ENCODE results near the gene PRKCE. TPM values are rescaled to one million over a fixed set of nuclear protein-coding genes. Genes with fewer than 3 reads are reported as not detected.

PRKCE gene
- total and polyA plus RNA-seq, 2 donors (not counting 1 experiment from before 2014, with no cell fraction given), result 23.6 to 271 TPM

DNA sequence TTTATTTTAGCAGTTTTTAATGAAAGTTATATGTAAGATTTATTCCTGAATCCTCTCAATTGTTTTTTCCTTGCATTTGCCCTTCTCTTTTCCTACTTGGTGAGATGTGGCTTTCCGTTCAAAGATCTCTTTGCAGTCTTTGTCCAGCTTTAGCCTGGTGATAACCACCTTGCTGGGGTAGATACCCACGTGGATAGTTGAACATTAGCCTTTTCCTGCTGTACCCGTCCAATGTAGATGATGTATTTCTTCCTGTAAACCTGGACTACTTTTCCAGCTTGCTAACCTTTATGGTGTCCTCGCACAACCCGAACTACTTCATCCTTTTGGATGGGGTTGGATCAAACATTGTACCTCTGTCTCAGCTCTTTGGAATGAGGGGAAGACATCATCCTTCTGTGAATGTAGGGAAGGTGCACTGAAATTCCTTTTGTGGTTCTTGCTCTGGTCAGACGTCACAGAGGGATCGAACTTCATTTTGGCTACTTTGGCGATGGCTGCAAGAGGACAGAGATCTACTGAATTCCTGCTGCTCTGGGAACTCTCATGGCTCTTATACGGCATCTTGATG, 352.5 kb downstream of the PRKCE start:
- DNase-seq (no peak), ATAC-seq (ENCODE audit: low read depth) (no peak)
- Mint-ChIP-seq H3K27me3 (no peaks in the 10 kb centered on the region), H3K4me1 (no peaks in the 10 kb centered on the region), H3K4me3 (no peak overlapping the region), H3K27ac (no peak overlapping the region), H3K9me3 (ENCODE audit: insufficient read depth) (no peaks in the 10 kb centered on the region)
- Histone ChIP-seq H3K9me3 (ENCODE audit: control extremely low read depth in 1 of 3, control insufficient read depth in 2 of 3, insufficient read depth in 1 of 3, low read length in 2 of 3) (no peaks in the 10 kb centered on the region), H3K4me3 (ENCODE audit: control extremely low read depth in 1 of 5, extremely low read depth in 1 of 5, insufficient read depth in 1 of 5, low read depth in 2 of 5, low read length in 4 of 5) (no peak overlapping the region), H2AFZ (ENCODE audit: insufficient read depth, low read depth, low read length, poor library complexity, severe bottlenecking) (no peak overlapping the region), H3K27ac (ENCODE audit: low read length in 2 of 2) (no peak overlapping the region), H3K36me3 (replicated peaks in 1 of 2; ENCODE audit: control extremely low read depth in 1 of 2, control insufficient read depth in 1 of 2, extremely low read depth in 1 of 2, insufficient read depth in 2 of 2, low read length in 1 of 2) (peaks cover 0 to 71% of the 10 kb centered on the region in 2 experiments), H4K20me1 (ENCODE audit: control insufficient read depth, insufficient read depth, low read length, poor library complexity, severe bottlenecking) (peaks cover 4% of the 10 kb centered on the region), H3K4me1 (ENCODE audit: control insufficient read depth in 2 of 2, insufficient read depth in 2 of 2, low read length in 2 of 2) (no peaks in the 10 kb centered on the region), H3K9ac (ENCODE audit: low read length) (no peak overlapping the region), H3K27me3 (replicated peaks in 1 of 4; ENCODE audit: control extremely low read depth in 1 of 4, control insufficient read depth in 3 of 4, insufficient read depth in 4 of 4, low read length in 3 of 4) (no peaks in the 10 kb centered on the region), H3K79me2 (ENCODE audit: control insufficient read depth, insufficient read depth, low read length) (no peaks in the 10 kb centered on the region), H3K4me2 (replicated peaks; ENCODE audit: low read depth, low read length, poor library complexity, severe bottlenecking) (no peak overlapping the region)
- intact Hi-C loops (cut with micrococcal nuclease), result no loop called here
- POLR2A ChIA-PET, result no interaction called here
- 89% methylated on average over 6 of the region's 9 CpGs for WGBS (ENCODE audit: insufficient coverage)
- CTCF ChIA-PET, result interaction anchor here (1.3 kb wide), 1 partner anchor 9 kb away, joined by 4 read pairs; no protein-coding TSS in a partner anchor
- no peak for TF ChIP-seq EZH2 (IDR thresholded peaks at IDR 0.05; ENCODE audit: borderline replicate concordance, insufficient read depth, low read depth, low read length, poor library complexity, severe bottlenecking)
- TF ChIP-seq, protein P1, sequence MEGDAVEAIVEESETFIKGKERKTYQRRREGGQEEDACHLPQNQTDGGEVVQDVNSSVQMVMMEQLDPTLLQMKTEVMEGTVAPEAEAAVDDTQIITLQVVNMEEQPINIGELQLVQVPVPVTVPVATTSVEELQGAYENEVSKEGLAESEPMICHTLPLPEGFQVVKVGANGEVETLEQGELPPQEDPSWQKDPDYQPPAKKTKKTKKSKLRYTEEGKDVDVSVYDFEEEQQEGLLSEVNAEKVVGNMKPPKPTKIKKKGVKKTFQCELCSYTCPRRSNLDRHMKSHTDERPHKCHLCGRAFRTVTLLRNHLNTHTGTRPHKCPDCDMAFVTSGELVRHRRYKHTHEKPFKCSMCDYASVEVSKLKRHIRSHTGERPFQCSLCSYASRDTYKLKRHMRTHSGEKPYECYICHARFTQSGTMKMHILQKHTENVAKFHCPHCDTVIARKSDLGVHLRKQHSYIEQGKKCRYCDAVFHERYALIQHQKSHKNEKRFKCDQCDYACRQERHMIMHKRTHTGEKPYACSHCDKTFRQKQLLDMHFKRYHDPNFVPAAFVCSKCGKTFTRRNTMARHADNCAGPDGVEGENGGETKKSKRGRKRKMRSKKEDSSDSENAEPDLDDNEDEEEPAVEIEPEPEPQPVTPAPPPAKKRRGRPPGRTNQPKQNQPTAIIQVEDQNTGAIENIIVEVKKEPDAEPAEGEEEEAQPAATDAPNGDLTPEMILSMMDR (IDR thresholded peaks at IDR 0.05), result no peak

DNA sequence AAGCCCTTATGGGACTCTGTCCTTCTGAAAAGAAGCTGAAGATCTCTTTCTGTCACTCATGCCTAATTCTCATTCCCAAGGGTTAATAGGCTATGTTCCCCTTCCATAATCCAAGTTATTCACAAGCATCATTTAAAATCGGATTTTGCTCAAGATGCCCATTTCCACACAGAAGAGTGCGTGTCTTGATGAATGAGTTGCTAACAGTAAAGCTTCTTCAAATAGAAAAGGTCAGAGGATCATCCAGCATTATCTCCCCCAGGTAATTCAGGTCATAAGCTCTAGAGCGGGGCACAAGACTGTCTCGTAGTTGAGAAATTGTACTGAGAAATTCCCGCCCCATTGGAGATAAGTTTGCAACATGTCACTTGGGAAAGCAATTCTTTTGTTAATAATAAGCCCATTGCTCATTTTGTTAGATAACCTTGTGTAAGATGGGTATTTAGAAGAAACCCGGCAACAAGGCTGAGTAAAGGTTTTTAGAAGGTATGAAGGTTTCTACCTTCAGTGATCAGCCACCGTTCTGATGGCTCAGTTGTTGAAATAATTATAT, 355.1 kb downstream of the PRKCE start:
- no peak overlapping the region for H3K4me2 ChIP-seq (replicated peaks; ENCODE audit: low read depth, low read length, poor library complexity, severe bottlenecking)
- 86% methylated on average over 2 of the region's 7 CpGs for WGBS (ENCODE audit: insufficient coverage)
- CTCF ChIA-PET, result no interaction called here
- peaks cover 0 to 82% of the 10 kb centered on the region in 2 experiments for H3K36me3 ChIP-seq (replicated peaks in 1 of 2; ENCODE audit: control extremely low read depth in 1 of 2, control insufficient read depth in 1 of 2, extremely low read depth in 1 of 2, insufficient read depth in 2 of 2, low read length in 1 of 2)
- H4K20me1 ChIP-seq (ENCODE audit: control insufficient read depth, insufficient read depth, low read length, poor library complexity, severe bottlenecking), result no peaks in the 10 kb centered on the region
- Mint-ChIP-seq H3K4me1 (no peaks in the 10 kb centered on the region), H3K27me3 (no peaks in the 10 kb centered on the region), H3K27ac (no peak overlapping the region), H3K9me3 (ENCODE audit: insufficient read depth) (no peaks in the 10 kb centered on the region), H3K4me3 (no peak overlapping the region)
- H3K79me2 ChIP-seq (ENCODE audit: control insufficient read depth, insufficient read depth, low read length), result no peaks in the 10 kb centered on the region
- H3K4me3 ChIP-seq (ENCODE audit: control extremely low read depth in 1 of 5, extremely low read depth in 1 of 5, insufficient read depth in 1 of 5, low read depth in 2 of 5, low read length in 4 of 5), result no peak overlapping the region
- ATAC-seq (ENCODE audit: low read depth) (no peak), DNase-seq (no peak)
- no peaks in the 10 kb centered on the region for H3K27me3 ChIP-seq (replicated peaks in 1 of 4; ENCODE audit: control extremely low read depth in 1 of 4, control insufficient read depth in 3 of 4, insufficient read depth in 4 of 4, low read length in 3 of 4)
- no peak overlapping the region for H3K9ac ChIP-seq (ENCODE audit: low read length)
- no peaks in the 10 kb centered on the region for H3K9me3 ChIP-seq (ENCODE audit: control extremely low read depth in 1 of 3, control insufficient read depth in 2 of 3, insufficient read depth in 1 of 3, low read length in 2 of 3)
- no peak overlapping the region for H2AFZ ChIP-seq (ENCODE audit: insufficient read depth, low read depth, low read length, poor library complexity, severe bottlenecking)
- TF ChIP-seq, protein P1 (IDR thresholded peaks at IDR 0.05), result no peak
- no peaks in the 10 kb centered on the region for H3K4me1 ChIP-seq (ENCODE audit: control insufficient read depth in 2 of 2, insufficient read depth in 2 of 2, low read length in 2 of 2)
- H3K27ac ChIP-seq (ENCODE audit: low read length in 2 of 2), result no peak overlapping the region
- intact Hi-C loops (cut with micrococcal nuclease), result no loop called here
- POLR2A ChIA-PET, result no interaction called here
